Measurements from ENCODE around the gene C1orf159. TPM values are rescaled to one million over a fixed set of nuclear protein-coding genes. Genes with fewer than 3 reads are reported as not detected.

Gene C1orf159
- polyA plus RNA-seq, 3 donors: 3.0 to 18.8 (median 3.3) TPM

- no peak for TF ChIP-seq CTCF (IDR thresholded peaks at IDR 0.05)
- Histone ChIP-seq H2AFZ (ENCODE audit: insufficient read depth, low read depth, low read length, poor library complexity, severe bottlenecking) (no peak overlapping the region), H3K4me1 (ENCODE audit: control insufficient read depth in 1 of 2, insufficient read depth in 2 of 2, low read length in 2 of 2) (peaks cover 5 to 15% of the 10 kb centered on the region in 2 donors), H3K27ac (ENCODE audit: low read depth in 1 of 2, low read length in 2 of 2) (no peak overlapping the region), H4K20me1 (ENCODE audit: insufficient read depth, low read length) (no peaks in the 10 kb centered on the region), H3K36me3 (replicated peaks in 1 of 2; ENCODE audit: control insufficient read depth in 1 of 2, insufficient read depth in 2 of 2, low read length in 2 of 2) (no peaks in the 10 kb centered on the region), H3K4me3 (replicated peaks in 1 of 3; ENCODE audit: low read depth in 2 of 3, low read length in 3 of 3) (no peak overlapping the region), H3K9me3 (replicated peaks in 1 of 2; ENCODE audit: control insufficient read depth in 1 of 2, insufficient read depth in 1 of 2, low read length in 2 of 2) (no peaks in the 10 kb centered on the region), H3K79me2 (ENCODE audit: insufficient read depth, low read length) (no peaks in the 10 kb centered on the region), H3K9ac (ENCODE audit: insufficient read depth, low read length, poor library complexity, severe bottlenecking) (no peak overlapping the region), H3K27me3 (ENCODE audit: control insufficient read depth in 2 of 2, insufficient read depth in 2 of 2, low read length in 2 of 2) (peaks cover 0 to 19% of the 10 kb centered on the region in 2 donors), H3K4me2 (replicated peaks; ENCODE audit: extremely low read depth, low read length, poor library complexity, severe bottlenecking) (no peak overlapping the region)
- Mint-ChIP-seq H3K27me3 (ENCODE audit: low read depth in 3 of 3) (peaks cover 12 to 36% (median 16%) of the 10 kb centered on the region in 3 donors), H3K9me3 (peaks cover 0 to 4% (median 0%) of the 10 kb centered on the region in 7 donors), H3K4me1 (peaks cover 3% of the 10 kb centered on the region), H3K4me3 (no peak overlapping the region), H3K27ac (no peak overlapping the region), H3K36me3 (no peaks in the 10 kb centered on the region)
- 83% methylated on average over 11 of the region's 21 CpGs for WGBS (ENCODE audit: insufficient coverage)
- intact Hi-C loops (cut with micrococcal nuclease): no loop called here
- DNase-seq: no peak
Measured at GRCh38 chr1:1072299-1072848, 43.5 kb downstream of the C1orf159 start.

GRCh38 chr1:1071486-1072298 is 44.2 kb downstream of the C1orf159 start:
- Histone ChIP-seq H3K36me3 (replicated peaks in 1 of 2; ENCODE audit: control insufficient read depth in 1 of 2, insufficient read depth in 2 of 2, low read length in 2 of 2) (no peaks in the 10 kb centered on the region), H3K9me3 (replicated peaks in 1 of 2; ENCODE audit: control insufficient read depth in 1 of 2, insufficient read depth in 1 of 2, low read length in 2 of 2) (no peaks in the 10 kb centered on the region), H3K4me1 (ENCODE audit: control insufficient read depth in 1 of 2, insufficient read depth in 2 of 2, low read length in 2 of 2) (peaks cover 5 to 15% of the 10 kb centered on the region in 2 donors), H3K9ac (ENCODE audit: insufficient read depth, low read length, poor library complexity, severe bottlenecking) (no peak overlapping the region), H3K4me2 (replicated peaks; ENCODE audit: extremely low read depth, low read length, poor library complexity, severe bottlenecking) (no peak overlapping the region), H3K27me3 (ENCODE audit: control insufficient read depth in 2 of 2, insufficient read depth in 2 of 2, low read length in 2 of 2) (peaks cover 0 to 19% of the 10 kb centered on the region in 2 donors), H4K20me1 (ENCODE audit: insufficient read depth, low read length) (no peaks in the 10 kb centered on the region), H2AFZ (ENCODE audit: insufficient read depth, low read depth, low read length, poor library complexity, severe bottlenecking) (no peak overlapping the region), H3K4me3 (replicated peaks in 1 of 3; ENCODE audit: low read depth in 2 of 3, low read length in 3 of 3) (no peak overlapping the region), H3K27ac (ENCODE audit: low read depth in 1 of 2, low read length in 2 of 2) (no peak overlapping the region), H3K79me2 (ENCODE audit: insufficient read depth, low read length) (no peaks in the 10 kb centered on the region)
- Mint-ChIP-seq H3K4me3 (no peak overlapping the region), H3K27me3 (ENCODE audit: low read depth in 3 of 3) (peaks cover 14 to 41% (median 20%) of the 10 kb centered on the region in 3 donors), H3K4me1 (peaks cover 3% of the 10 kb centered on the region), H3K36me3 (no peaks in the 10 kb centered on the region), H3K27ac (no peak overlapping the region), H3K9me3 (peaks cover 0 to 4% (median 0%) of the 10 kb centered on the region in 7 donors)
- no peak for TF ChIP-seq CTCF (IDR thresholded peaks at IDR 0.05)
- no peak for DNase-seq
- intact Hi-C loops (cut with micrococcal nuclease): no loop called here
- WGBS (ENCODE audit: insufficient coverage): 84% methylated on average over 43 of the region's 56 CpGs
